ENCODE results near the gene HOXA9.

HOXA9 gene

DNA sequence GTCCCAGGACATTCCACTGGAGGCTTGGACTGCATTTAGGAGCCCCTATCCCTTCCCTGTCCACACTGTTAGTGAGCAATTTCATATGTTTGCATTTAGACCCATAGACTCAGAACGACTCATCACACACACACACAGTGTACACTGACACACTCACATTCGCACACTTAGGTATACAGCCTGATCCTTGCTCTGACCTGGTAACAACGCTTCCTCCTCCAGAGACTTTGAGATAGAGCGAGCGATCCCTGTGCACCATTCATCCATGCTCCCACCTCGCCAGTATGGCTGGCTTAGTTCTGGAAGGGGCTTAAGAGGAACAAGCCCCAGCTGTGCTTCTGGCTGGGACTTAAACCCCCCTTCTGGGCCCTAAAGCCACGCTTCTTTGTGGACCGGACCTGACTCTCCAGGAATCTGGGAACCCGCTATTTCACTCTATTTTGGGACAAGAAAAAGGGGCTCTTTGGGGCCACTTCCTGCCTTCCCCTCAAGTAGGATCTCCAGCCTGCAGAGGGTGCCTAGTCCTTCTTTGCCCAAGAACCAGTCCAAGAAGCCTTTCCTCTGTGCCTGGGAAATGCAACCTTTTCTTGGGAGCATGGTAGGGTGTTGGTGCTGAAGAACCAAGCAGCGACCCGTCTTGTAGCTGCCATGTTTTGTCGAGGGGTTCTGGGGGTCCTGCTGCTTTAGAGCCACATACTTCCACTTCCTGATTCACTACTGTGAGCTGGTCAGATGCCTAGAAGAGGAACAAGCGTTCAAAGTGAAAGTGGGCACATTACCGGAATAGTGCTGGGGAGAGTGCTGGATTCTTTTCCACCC, 35.6 kb upstream of the HOXA9 start:
- DNase-seq: no peak

DNA sequence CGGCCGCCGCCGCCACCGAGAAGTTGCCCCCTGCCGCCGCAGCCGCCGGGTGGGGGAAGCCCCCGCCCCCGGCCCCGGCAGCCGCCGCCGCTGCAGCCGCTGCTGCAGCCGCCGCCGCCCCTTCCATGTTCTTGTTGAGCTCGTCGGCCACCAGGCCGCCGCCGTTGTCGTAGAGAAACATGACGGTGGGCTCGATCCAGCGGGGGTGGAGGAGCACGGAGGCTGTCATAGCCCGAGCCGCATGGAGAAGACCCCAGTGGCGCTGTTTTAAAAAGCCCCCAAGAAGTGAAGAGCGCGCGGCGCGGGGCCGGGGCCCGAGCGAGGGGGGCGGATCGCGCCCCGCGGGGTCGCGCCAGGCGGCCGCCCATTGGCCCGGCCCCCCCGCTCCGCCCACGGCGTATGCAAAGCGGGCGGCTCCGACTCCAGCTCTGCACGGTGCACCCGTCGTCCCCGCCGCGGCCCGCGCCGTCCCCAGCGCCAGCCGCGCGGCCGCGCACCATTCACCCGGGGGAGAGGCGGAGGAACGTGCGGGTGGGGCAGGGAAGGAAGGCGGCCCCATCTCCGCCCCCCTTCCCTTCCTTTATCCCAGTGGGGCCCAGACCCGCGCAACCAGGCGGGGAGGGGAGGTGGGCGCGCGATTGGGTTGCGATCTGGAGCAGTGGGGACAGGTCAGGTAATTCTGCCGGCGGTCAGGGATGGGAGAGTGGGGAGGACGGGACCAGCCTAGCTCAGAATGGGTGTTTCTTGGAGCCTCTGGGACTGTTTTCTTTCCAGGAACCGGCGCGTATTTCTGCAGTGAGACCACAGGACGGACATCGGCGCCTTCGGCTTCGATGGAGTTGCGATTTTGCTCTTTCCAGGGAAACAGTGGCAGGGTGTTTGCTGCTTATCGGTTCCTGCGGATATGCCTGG, 34.8 kb upstream of the HOXA9 start, which contains the start of gene HOXA13:
Gene HOXA13 (minus strand): TSS at position 243 of the 912 bp plus-strand sequence. CDS start 14 bp downstream, at position 229.
- DNase-seq: no peak

DNA sequence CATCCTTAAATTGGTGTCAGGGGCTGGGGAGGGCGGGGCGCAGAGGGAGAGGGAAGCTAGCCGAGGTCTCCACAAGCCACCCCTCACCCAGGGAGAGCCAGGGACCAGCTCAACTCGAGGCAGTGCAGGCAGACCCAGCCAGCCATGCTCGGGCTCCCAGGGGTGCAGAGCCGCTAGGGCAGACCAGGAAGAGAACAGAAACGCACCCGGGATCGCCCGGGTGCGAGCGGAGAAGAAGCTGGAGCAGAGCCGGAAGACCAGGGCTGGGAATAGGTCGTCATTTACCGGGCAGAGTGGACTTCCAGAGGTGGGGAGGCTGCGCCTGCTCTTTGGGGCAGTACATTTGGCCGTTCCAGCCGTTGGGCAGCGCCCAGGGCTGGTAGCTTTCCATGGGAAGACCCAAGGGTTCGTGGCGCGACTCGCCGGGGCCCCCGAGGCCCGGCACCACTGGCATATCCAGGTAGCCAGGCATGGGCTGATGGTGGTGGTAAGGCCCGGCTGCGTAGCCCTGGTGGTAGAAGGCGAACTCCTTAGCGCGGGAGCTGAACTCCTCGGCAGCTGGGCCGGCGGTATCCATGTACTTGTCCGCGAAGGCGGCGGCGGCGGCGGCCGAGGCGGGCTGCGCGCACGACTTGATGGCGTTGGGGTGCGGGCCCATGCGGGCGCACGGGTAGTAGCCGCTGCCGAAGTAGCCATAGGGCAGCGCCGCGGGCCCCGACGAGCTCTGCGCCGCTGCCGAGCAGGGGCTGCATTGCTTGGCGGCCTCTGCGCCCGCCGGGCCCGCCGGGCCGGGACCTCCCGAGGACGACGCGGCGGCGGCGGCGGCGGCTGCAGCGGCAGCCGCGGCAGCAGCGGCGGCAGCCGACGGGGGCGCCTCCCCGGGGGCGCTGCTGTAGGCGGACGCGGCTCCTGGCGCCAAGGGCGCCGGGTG, 33.8 kb upstream of the HOXA9 start:
- DNase-seq: no peak

DNA sequence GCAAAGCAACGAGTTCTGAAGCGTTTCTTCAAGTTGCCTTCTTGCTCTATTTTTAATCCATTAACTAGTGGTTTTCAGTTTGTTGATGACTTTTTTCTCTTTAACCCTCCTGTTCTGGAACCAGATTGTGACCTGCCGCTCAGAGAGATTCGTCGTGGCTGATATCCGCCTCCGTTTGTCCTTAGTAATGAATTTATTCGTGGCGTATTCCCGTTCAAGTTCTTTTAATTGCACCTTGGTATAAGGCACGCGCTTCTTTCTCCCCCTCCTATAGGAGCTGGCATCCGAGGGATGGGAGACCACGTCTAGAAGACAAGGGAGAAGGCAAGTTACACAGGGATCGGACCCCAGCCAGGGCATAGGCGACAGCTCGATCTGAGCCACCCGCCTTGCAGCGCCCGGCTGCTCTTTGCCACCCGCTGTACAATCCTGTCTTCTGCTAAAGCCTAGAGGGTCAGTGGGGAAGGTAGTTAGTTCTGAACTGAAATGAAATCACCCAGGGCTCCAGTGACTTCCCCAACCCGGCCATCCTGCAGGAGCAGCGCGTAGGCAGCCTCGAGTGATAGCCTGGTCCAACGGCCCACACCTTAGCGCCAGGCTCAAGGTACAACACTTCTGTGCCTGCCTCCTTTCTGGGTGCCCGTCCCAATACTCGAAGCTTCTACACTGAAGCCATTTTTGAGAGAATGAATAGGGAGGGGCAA, 33.0 kb upstream of the HOXA9 start:
- no peak for DNase-seq

DNA sequence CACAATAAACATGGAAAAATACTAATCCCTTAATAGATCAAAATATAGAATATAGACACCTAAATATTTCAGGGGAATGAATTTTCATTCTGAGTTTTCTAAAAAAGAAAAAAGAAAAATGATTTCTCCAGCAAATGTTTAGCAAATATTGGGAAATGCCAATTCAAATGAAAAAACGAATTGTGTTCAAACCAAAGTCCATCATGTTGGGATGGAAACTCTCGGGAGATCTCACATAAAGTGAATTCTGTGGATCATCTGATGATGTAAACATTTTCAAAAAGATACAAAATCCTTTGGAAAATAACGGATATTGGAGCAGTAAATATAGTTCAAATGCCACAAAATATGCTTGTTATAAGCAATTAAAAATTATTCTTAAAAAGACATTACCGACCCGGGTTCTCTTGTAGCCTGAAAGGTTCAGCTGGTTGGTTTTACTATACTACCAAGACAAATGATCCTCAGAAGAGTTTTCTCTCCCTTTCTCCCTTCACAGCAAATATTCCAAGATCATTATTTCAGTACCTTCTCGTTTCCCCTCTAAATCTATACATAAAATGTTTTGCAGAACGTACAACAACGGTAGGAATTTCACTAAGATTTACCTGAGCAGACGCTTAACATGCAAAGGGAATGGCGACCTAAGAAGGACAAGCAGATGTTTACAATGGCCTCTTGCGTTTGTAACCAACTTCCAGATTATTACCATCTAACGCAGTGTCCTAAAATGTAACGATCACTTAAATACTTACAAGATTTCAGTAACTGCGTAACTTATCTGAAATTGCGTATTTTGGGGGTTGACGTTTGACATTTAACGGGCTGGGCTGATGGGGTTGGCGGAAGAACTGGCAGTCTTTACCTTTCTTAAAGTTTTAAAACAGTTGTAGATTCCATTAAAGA, 32.1 kb upstream of the HOXA9 start:
- DNase-seq: no peak

DNA sequence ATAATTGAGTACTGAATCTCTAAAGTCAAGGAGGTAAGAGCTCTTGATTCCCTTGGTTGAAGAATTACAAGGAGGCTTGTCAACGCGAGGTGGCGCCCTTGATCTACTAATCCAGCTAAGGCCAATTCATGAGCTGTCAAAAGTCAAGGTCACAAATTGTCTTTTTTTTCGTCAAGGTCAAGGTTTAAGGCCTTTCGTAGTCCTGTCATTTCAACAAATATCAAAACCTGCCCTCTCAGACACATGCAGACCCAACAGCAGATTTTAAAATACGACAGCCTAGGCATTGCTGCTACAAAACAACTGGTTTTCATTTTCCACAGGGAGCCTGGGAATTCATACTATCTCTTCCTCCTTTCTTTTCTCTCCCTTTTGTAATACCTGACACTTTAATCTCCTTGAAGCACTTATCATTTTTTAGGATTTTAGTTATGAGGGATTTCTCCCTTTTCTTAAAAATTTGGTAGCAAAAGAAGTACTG, 31.0 kb upstream of the HOXA9 start:
- DNase-seq: peak; percentile 75 to 83

DNA sequence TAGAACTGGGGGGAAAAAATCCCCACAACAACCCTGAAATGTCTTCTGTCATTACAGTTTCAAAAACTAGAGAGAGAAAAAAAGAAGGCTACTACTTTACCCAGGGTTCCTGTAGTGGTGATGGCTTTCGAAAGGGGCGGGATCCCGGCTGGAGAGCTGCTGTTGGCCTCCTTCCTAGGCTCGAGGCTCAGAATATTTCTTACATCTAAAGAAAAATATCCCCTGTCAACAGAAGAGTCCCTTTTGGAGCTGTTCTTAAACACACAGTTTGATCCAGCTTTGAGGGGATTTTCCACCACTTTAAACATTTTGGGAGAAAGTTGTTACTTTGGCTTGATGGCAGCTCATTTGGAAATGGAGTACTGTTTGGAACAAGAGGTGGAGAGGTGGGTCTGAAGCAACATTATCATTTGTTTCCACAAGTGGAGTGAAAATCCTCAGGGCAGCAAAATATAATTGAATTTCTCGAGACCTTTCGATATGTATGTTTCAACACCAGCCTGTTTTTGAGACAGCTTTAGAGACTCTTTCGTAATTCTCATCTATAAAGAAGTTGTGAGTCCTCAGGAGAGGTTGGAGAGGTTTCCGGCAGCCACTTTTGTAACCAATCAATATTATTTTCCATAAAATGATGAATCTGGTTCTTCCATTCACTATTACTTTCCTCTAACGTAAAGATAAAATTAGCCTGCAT, 29.5 kb upstream of the HOXA9 start:
- no peak for DNase-seq

DNA sequence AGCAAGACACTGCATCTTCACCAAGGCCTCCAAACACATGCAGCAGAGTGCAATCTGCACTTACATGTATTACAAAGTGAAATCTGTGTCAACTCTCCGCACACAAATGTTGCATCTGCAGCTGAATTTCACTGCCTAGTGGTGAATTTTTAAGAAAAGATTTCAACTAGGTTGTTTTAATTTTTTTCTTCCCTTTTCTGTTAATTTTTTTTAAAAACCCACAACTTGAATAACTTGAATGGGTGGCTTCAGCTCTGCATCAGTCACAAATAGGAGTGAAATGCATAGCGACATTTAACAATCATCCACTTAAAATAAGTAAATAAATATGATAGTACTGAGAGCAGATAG, 28.6 kb upstream of the HOXA9 start:
- no peak for DNase-seq

DNA sequence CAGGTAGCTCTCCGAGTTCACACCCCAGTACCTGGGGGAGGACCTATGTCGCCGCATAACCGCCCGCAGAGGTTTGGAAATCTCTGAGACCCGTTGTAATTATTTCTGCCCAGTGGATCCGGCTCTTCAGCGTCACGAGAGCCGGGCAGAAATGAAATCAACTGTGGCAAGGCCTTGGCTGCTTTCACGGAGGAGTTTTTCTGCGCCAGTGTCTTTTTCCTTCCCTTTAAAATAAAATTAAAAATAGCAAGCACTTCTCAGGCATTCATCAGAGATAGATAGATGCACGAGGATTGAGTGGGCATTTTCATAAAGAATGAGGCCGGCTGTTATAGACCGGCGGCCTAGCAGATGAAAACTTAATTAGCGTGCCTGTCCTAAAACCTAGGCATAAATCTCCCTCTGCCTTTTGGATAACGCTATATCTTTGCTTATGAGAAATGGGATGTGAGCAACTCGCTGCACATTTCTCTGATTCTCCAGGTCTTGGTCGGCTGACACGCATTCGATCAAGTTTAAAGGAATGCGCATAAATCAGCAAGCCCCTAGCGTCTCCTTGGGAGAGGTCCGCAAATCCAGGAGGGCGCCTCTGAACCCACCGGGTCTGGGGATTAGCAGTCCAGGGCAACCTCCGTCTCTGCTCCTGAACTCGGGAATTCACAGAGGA, 28.1 kb upstream of the HOXA9 start:
- no peak for DNase-seq

DNA sequence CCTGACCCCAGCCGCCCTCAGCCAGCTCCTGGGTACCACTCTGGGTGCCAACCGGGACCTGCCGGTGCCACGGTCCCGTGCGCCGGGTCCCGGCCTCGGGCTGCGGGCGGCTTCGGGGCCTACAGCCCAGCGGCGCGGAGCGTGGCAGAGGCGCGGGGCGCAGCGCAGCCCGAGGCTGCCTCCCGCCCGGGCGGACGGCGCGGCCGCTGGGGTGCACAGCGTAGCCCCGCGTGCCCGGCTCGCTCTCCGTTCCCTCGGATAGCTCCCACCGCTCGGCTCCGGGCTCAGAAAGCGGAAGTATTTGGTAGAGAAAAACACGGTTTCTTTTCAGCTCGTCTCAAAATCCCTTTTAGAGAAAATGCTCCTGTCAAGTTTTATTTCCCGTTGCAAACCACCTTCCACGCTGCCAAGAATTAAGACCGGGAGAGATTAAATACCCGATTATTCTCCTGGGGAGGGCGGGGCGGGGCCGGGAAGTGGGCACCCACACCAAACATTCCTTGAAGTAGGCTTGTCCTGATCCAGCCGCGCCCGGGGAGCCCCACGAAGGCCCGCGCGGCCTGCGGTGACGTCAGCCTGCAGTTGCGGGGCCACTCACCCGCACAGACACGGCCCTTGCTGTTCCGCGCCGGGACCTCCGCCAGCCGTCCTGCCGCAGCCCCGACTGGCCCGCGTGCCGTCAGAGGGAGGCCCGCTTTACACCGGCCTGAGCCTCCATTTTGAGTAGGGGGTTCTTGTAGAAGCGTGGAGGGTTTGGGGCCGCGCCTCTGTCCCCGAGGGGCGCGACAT, 27.4 kb upstream of the HOXA9 start:
- DNase-seq: no peak

DNA sequence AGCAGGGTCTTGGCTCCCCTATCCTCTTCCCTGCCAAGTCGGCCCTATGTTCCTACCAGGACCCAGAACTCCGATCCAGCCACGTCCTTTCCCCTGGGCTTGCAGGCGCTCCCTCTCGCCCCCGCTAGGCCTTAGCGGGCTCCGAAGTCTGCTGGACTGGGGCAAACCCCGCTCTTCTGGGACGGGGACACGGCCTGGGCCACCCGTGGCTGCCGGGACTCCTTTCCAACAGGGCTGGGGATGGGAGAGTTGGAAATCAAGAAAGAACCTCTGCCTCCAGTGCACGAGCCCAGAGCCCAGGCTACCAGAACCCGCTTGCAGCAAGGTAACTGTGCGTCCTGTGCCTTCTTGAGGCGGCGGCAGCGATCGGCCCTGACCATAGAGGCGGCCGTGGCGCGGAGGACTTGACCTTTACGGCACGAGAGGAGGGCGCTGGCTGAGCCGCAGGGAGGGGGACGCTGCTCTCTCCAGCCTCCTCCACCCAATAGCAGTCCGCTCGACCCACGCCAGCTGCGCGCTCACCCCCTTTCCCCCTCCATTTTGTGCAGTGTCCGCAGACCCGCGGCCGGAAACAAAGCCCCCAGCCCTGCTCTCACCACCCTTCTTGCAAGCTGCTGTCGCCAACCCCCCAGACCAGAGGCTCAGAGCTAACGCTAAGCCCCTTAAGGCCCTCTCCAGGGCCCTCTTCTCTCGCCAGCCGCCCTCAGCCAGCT, 26.7 kb upstream of the HOXA9 start:
- DNase-seq: no peak

DNA sequence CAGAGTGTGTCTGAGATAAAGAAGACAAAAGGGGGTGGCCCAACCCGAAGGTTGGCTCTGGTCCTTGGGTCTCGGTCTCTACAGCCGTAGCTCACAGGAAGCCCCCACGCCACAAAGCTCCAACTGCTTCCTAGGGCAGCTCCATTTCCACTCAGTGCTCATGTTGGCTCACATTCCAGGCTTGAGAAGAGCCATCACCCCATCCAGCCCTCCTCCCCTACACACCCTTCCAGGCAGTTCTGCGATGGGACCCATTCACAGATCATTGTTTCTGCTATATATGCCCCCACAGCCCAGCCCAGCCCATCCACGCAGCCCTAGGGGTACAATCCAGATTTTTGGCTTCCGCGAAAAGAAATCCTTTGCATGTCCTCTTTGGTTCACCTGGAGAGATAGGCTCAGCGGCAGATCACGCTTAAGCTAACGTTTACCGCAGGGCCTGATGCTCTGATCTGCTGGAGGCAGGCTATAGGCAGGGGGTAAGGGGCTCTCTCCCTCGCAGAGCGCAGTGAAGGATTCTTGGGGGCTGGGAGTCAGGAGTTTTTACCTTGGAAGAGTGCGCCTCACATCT, 25.9 kb upstream of the HOXA9 start:
- no peak for DNase-seq

DNA sequence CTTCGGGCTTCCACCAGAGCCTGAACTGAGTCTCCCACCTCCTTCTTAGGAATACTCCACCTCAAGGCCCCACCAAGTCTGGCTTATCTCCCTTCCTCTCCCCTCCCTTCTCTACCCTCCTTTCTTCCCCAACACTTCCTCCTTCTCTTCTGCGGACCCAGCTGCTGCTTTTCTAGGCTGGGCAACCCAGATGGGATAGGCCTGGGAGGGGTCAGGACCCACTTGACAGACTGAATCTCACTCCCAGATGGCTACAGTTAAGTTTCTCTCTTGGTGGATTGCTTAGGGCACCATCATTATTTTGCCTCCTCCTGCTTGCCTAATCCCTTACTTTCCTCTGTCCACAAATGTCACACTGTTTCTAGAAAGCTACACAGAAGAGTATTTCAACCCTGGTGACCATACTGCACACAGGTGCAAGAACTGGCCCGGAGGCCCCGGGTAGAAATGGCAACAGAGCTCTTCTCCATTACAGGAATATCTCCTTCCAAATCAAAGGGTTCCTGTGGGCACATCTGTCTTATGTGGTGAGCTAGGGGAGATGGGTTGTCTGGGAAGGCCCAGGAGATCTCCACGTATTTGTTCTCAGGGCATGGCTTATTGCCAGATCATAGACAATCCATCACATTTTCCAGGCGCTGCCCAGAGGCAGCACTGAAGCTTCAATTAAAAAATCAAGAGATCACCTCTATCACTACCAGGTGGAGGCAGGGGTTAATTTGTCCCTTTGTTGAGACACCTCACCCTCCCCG, 24.8 kb upstream of the HOXA9 start:
- DNase-seq: no peak

DNA sequence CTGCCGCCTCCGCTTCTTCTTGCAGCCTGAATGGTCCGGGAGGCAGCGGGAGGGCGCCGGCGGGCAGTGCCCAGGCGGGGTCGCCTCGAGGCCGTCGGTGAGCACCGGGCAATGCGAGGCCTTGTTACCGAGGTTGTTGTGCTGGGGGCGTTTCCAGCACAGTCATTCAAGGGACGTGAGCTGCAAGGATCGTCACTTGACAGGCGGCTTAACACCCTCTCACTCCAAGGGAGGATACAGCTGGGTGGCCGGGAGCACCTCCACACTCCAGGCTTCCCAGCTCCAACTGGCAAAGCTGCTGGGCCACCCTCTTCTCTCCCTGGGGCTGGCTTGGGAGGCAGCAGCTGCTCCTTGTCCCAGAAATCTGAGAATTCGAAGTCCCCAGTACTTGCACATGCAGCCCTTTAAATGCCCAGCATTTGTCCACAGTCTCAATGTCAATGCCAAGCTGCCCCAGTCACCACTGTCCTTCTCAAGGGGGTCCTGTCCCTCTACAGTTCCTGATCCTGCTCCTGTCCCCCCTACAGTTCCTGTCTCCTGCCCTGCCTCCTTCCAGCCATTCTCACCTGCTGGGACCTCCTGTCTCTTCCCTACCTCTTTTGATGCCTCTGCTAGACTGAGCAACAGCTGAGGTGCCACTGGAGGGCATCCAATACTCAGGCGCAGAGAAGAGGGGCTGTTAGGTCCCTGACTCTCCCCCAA, 24.1 kb upstream of the HOXA9 start:
- no peak for DNase-seq

DNA sequence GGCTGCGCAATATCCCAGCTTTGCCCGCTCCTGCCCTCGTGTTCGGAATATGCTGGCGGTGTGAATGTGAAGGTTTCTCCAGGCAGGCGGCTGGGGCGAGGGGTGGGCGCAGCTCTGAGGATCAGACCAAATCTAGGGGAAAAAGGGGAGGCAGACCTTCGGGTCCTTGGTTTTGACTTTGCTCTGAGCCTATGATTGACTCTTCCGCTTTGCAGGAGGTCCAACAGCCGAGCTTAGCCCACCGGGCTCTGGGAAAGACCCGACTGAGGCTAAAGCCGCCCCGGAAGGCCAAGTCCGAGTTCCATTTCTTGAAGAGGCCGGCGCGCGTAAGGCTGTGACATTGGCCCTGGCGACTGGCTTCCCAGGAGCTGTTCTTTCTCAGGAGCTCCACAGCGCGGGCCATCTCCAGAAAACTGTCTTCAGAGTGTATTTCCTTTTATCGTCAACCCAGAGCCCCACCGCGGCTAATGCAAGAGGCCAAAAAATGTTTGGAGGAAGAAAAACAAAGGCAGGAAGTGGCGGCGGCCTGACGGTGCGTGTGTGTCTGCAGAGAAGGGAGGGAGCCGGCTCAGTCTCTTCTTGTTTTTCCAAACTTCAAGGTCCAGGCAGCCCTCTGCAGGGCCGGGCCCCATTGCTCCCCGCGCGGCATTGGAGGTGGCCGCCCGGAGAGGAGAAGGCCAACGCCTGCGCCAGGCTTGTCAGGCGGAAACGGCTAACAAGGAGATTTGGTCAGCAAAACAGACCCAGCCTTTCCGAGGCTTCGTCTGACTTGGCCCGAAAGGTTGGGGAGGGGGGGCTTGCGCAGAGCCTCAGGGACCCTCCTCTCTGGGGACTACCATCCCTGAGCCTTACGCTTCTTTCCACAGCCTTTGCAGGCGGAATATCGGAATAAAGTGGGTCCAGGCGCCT, 23.3 kb upstream of the HOXA9 start:
- DNase-seq: peak in 1 of 2 donors; percentile 33
